ENCODE data around the gene PDLIM5.

Gene PDLIM5

GRCh38 chr4:94447754-94448411 lies 3.9 kb upstream of the PDLIM5 start:
- H3K4me3 ChIP-seq (ENCODE audit: low read depth, low read length) = no peak overlapping the region
- in situ Hi-C loops (cut with HindIII; ENCODE audit: low sequenced_read_pairs) = no loop called here
- TF ChIP-seq, protein P1, sequence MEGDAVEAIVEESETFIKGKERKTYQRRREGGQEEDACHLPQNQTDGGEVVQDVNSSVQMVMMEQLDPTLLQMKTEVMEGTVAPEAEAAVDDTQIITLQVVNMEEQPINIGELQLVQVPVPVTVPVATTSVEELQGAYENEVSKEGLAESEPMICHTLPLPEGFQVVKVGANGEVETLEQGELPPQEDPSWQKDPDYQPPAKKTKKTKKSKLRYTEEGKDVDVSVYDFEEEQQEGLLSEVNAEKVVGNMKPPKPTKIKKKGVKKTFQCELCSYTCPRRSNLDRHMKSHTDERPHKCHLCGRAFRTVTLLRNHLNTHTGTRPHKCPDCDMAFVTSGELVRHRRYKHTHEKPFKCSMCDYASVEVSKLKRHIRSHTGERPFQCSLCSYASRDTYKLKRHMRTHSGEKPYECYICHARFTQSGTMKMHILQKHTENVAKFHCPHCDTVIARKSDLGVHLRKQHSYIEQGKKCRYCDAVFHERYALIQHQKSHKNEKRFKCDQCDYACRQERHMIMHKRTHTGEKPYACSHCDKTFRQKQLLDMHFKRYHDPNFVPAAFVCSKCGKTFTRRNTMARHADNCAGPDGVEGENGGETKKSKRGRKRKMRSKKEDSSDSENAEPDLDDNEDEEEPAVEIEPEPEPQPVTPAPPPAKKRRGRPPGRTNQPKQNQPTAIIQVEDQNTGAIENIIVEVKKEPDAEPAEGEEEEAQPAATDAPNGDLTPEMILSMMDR (IDR thresholded peaks at IDR 0.05; ENCODE audit: low read depth, low read length, missing control alignments) = no peak
- DNase-seq (ENCODE audit: low read depth) = no peak

- in situ Hi-C loops (cut with HindIII; ENCODE audit: low sequenced_read_pairs) = no loop called here
- no peak for DNase-seq (ENCODE audit: low read depth)
- TF ChIP-seq, protein P1 (IDR thresholded peaks at IDR 0.05; ENCODE audit: low read depth, low read length, missing control alignments) = no peak
- no peak overlapping the region for H3K4me3 ChIP-seq (ENCODE audit: low read depth, low read length)
These were observed 2.8 kb upstream of the PDLIM5 start for GRCh38 chr4:94448815-94449375.

GRCh38 chr4:94451051-94451694 lies 569 bp upstream of the PDLIM5 start:
- TF ChIP-seq, protein P1 (IDR thresholded peaks at IDR 0.05; ENCODE audit: low read depth, low read length, missing control alignments) = no peak

DNA sequence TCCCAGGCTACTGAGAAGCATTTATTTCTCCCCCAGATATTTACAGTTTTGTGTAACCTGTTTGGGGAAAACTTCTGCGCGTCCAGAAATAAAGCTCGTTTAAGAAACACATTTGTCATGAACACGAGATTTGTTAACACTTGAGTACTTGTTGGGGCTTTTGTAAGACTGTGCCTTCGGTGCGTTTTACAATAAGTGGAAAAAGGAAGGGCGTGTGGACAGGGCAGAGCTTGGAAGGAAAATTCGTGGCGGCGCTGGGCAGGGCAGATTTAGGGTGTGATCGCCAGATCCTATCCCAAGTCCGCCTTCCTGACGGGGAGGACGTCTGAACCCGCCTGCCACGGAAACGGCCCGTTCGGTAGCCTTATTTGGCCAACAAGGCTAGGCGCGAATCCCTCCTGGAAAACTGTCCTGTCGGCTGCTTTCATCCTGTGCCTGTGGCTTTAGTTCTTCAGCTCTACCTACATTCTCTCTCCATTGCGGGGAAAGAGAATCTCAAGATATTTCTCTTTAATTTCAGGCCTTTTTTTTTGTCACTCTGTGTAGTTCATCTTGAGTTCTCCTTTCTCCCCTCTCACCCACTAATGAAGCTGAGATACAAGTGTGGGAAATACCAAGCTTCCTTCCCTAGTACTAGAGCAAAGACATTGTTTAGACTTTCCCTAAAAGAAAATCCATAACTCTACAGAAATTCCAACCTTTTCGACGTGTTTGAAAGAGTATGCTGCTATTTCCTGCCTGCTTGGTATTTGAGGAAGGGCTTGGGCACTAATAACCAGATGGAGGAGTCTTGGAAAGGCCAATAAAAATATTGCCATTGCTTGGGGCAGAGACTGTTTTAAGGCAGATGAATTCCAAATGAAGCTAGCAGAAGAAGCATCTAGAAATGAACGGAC lies 982 bp downstream of the PDLIM5 start:
- H3K4me3 ChIP-seq (ENCODE audit: low read depth, low read length) = peak overlapping the region; percentile 82
- TF ChIP-seq, protein P1 (IDR thresholded peaks at IDR 0.05; ENCODE audit: low read depth, low read length, missing control alignments) = no peak
- DNase-seq (ENCODE audit: low read depth) = peak; percentile 53
- in situ Hi-C loops (cut with HindIII; ENCODE audit: low sequenced_read_pairs) = no loop called here

More at GRCh38 chr4:94451051-94451694, 569 bp upstream of the PDLIM5 start:
- in situ Hi-C loops (cut with HindIII; ENCODE audit: low sequenced_read_pairs) = no loop called here
- no peak for DNase-seq (ENCODE audit: low read depth)
- peak overlapping the region; percentile 82 for H3K4me3 ChIP-seq (ENCODE audit: low read depth, low read length)

DNA sequence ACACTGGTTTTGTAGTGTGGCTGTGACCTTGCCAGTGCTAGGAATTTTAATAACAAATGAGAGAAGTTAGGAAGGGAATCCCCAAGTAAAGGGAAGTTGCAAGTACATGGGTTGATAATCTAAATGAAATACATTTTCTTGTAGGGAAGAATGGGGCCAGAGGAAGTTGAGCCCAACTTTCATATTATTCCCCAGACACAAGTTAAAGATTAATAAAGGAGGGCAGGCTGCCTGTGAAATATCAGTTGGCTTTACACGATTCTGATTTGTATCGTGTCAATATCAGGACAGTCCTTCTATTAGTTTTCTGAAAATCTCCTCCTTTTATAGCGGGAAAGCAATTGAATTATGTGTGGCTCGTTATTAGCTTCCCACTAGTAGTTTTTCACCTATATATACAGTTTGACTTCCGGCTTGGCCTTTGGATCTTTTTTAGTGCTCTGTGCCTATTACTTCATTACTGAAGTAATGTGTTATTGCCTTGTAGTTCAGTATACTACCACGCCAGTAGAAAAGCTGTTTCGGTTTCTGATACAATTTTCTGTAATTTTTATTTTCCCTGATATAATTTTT lies 1.7 kb downstream of the PDLIM5 start:
- DNase-seq (ENCODE audit: low read depth) = no peak
- in situ Hi-C loops (cut with HindIII; ENCODE audit: low sequenced_read_pairs) = no loop called here
- peak overlapping the region; percentile 82 for H3K4me3 ChIP-seq (ENCODE audit: low read depth, low read length)
- TF ChIP-seq, protein P1 (IDR thresholded peaks at IDR 0.05; ENCODE audit: low read depth, low read length, missing control alignments) = no peak

DNA sequence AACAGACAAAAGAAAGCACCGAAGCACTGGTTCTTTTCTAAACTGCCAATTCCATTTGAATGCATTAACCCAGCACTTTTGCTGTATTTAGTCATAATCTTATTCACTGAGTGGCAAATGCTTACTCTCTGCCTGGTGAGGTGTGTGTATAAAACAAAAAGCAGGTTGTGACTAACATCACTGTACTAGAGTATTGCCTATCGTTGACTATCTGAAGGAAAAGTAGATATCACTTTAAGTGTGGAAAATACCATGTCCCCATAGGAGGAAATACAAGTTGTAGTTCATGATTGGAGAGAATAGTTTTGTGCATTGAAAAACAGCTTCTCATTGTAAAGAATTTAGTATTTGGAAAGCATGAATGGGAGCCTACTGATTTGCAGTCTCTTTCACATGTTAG lies 2.7 kb downstream of the PDLIM5 start:
- DNase-seq (ENCODE audit: low read depth) = no peak
- TF ChIP-seq, protein P1 (IDR thresholded peaks at IDR 0.05; ENCODE audit: low read depth, low read length, missing control alignments) = no peak
- in situ Hi-C loops (cut with HindIII; ENCODE audit: low sequenced_read_pairs) = no loop called here
- peak overlapping the region; percentile 82 for H3K4me3 ChIP-seq (ENCODE audit: low read depth, low read length)
